Frontal cortex (tissue), 4 donors: ENCODE results near the gene ASIC2. TPM values are rescaled to one million over a fixed set of nuclear protein-coding genes. Genes with fewer than 3 reads are reported as not detected.
"Not testable (repeated sequence)": the region's sequence is repeated elsewhere in the genome, so short reads cannot be mapped to it uniquely, and the experiment has no call there.

Experiments
- DNase-seq, 2 donors: peaks; one replicate each; pipeline ENCODE4 v3.0.0; 2012; ENCODE audit warnings: low spot score in 2 of 2
- FAIRE-seq: peaks from 2 replicates; lab custom pipeline; 2012; peaks lifted over from hg19 to GRCh38; lab: Jason Lieb, UNC
- total RNA-seq: library from RNA; depleted of rRNA; stranded (reverse); fragments of >200 nt; gene quantifications from one replicate; pipeline ENCODE4 v1.2.3, GENCODE V29; 2014
- donor health status: control.
- donor health status: control.
- donor health status: control.

ASIC2 gene
- total RNA-seq, 1 donor from 2014 or later = 28.9 TPM

GRCh38 chr17:32970281-32970680, 322.8 kb downstream of the ASIC2 start:
- FAIRE-seq (no peak), DNase-seq (no peak)

GRCh38 chr17:32969231-32969630, 323.9 kb downstream of the ASIC2 start:
- not testable (repeated sequence) for DNase-seq, FAIRE-seq

- FAIRE-seq = no peak
- DNase-seq = no peak
Observed at GRCh38 chr17:32964541-32964940, 328.6 kb downstream of the ASIC2 start.
